Stimulated activated naive CD8-positive, alpha-beta T cell treated with anti-CD3 and anti-CD28 coated beads, Interleukin-15, amount 100 ng/mL, for 72 hours (primary cell): ENCODE results near the gene TBC1D10A.
"Not testable (repeated sequence)": the region's sequence is repeated elsewhere in the genome, so short reads cannot be mapped to it uniquely, and the experiment has no call there.

ENCODE experiments used
- ATAC-seq: fragments of 150-1000 bp; cut with Tn5 transposase; 2 replicates; pipeline ENCODE4 v1.10.0; 2021; ENCODE audit warnings: mild to moderate bottlenecking, moderate library complexity
- DNase-seq, 2 donors: peaks; one replicate each; pipeline ENCODE4 v3.0.0; 2021 to 2022
- H3K27ac Mint-ChIP-seq, 2 donors: one replicate each; pipeline ENCODE4 v1.8.0; 2022; ENCODE audit warnings: mild to moderate bottlenecking in 2 of 2, mixed read lengths in 2 of 2, moderate library complexity in 2 of 2
- H3K27me3 Mint-ChIP-seq: one replicate; pipeline ENCODE4 v1.8.0; 2022; ENCODE audit warnings: mixed read lengths
- H3K4me1 Mint-ChIP-seq: one replicate; pipeline ENCODE4 v1.8.0; 2022; ENCODE audit warnings: mild to moderate bottlenecking, mixed read lengths
- H3K4me3 Mint-ChIP-seq, 2 donors: one replicate each; pipeline ENCODE4 v1.8.0; 2022; ENCODE audit warnings: mild to moderate bottlenecking in 2 of 2, mixed read lengths in 2 of 2, moderate library complexity in 1 of 2
- H3K9me3 Mint-ChIP-seq, 2 donors: one replicate each; pipeline ENCODE4 v1.8.0; 2022; ENCODE audit warnings: mixed read lengths in 2 of 2

TBC1D10A gene

DNA sequence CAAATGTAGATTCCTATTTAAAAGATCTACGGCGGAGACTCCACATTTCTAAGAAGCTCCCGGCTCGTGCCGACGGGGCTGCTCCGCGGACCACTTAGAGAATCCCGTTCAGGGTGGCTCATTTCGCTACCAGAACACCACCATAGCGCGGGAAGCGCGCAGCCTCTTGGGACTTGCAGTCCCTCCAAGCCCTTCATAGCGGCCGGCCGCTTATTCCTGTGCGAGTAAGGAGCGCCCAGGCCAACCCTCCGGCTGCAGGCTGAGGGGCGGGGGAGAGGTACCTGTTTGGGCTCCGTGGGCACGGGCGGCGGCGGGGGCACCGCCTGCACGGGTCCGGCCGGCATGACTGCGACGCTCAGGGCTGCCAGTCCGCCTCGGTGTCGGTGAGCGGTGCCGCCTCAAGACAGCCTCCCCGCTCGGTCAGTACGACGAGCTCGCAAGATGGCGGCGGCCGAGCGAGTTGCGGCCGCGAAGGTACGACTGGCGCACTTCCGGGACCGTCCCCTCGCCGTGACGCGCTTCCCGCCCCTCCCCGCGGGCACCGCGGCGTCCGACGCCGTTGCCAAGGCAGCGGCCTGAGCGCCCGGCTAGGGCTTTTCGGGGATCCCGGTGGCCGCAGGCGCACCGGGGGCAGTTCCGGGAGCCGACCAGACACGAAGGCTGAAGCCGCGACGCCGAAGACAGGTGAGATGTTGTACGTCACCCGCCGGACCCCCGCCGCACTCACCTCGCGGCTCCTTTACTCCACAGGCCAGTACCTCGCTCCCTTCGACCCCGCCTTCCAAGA lies 29.9 kb upstream of the TBC1D10A start, which contains the start of the genes CCDC157 and SF3A1:
TSS of gene CCDC157 (plus strand) at position 559 of the 787 bp plus-strand sequence. CDS start 8,994 bp downstream, outside the sequence.
TSS of gene SF3A1 (minus strand) at position 446 of the 787 bp plus-strand sequence. CDS start at position 344, 102 bp downstream.
- ATAC-seq: peak; percentile 96
- Mint-ChIP-seq H3K27ac (peak within 1 kb of the TSS; percentile 94 to 98), H3K27me3 (peaks cover 7% of the 10 kb centered on the region), H3K9me3 (no peaks in the 10 kb centered on the region), H3K4me3 (peak within 1 kb of the TSS; percentile 92 to 93), H3K4me1 (peaks cover 61% of the 10 kb centered on the region)
- DNase-seq: peak; percentile 84 to 86

DNA sequence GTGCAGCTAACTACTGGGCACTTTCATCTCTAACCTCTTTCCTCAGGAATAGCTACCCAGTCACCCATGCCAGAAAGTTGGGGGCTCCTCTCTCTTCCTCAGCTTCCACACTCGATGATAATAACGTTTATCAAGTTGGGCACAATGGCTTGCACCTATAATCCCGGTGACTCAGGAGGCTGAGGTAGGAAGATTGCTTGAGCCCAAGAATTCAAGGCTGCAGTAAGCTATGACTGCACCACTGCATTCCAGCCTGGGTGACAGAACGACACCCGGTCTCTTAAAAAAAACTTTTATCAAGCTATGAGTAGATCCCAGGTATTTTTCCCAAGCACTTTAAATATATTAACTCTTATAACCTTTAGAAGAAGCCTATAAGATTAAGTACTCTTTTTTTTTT lies 27.9 kb upstream of the TBC1D10A start:
- Mint-ChIP-seq H3K27me3 (peaks cover 7% of the 10 kb centered on the region), H3K4me1 (peaks cover 68% of the 10 kb centered on the region)

GRCh38 chr22:30351226-30351625 lies 24.5 kb upstream of the TBC1D10A start:
- no peak for DNase-seq
- no peak overlapping the region for H3K4me3 Mint-ChIP-seq
- no peak for ATAC-seq
- H3K27ac Mint-ChIP-seq: no peak overlapping the region
- H3K4me1 Mint-ChIP-seq: peaks cover 75% of the 10 kb centered on the region
- no peaks in the 10 kb centered on the region for H3K27me3 Mint-ChIP-seq
- H3K9me3 Mint-ChIP-seq: no peaks in the 10 kb centered on the region

More for the DNA sequence above, 27.9 kb upstream of the TBC1D10A start:
- no peak for DNase-seq
- H3K4me3 Mint-ChIP-seq: peak overlapping the region; percentile 50 to 77
- ATAC-seq: no peak
- peak overlapping the region; percentile 51 to 91 for H3K27ac Mint-ChIP-seq
- no peaks in the 10 kb centered on the region for H3K9me3 Mint-ChIP-seq

- DNase-seq (no peak), ATAC-seq (no peak)
- Mint-ChIP-seq H3K9me3 (no peaks in the 10 kb centered on the region), H3K4me3 (peak overlapping the region in 1 of 2 donors; percentile 48), H3K4me1 (peaks cover 51% of the 10 kb centered on the region), H3K27ac (peak overlapping the region; percentile 76 to 89), H3K27me3 (no peaks in the 10 kb centered on the region)
Observed at GRCh38 chr22:30348809-30349208, 22.1 kb upstream of the TBC1D10A start.

- peak overlapping the region; percentile 76 to 89 for H3K27ac Mint-ChIP-seq
- H3K27me3 Mint-ChIP-seq: no peaks in the 10 kb centered on the region
- H3K4me3 Mint-ChIP-seq: peak overlapping the region in 1 of 2 donors; percentile 48
- peaks cover 47% of the 10 kb centered on the region for H3K4me1 Mint-ChIP-seq
- ATAC-seq (peak; percentile 60), DNase-seq (no peak)
- H3K9me3 Mint-ChIP-seq: no peaks in the 10 kb centered on the region
Observed at GRCh38 chr22:30348404-30348803, 21.7 kb upstream of the TBC1D10A start.

DNA sequence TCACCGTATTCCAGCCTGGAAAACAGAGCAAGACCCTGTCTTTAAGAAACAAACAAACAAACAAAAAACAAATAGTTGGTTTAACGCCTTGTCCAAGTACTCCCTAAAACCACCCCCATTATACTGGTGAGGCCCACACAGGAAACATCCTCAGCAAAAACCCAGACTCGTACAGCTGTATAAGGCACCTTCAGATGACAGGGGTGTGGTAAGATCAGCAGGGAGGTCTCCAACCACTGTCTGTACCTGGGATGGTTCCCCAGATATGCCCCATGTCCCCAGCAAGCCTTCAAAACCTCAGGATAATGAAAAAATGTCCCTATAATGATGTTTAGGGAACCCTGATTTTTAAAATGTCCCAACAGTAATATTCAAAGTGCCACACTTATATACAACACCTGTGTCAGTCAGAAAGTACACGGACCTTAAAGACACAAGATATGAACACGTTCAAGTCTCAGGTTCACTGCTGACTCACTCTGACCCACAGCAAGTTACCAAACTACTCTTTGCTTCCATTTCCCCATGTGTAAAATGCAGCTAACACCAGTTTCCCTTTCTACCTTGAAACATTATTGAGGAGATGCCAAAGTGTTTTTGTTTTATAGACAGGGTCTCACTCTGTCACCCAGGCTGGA lies 20.6 kb upstream of the TBC1D10A start:
- Mint-ChIP-seq H3K9me3 (no peaks in the 10 kb centered on the region), H3K4me3 (no peak overlapping the region), H3K27ac (peak overlapping the region in 1 of 2 donors; percentile 69), H3K4me1 (peaks cover 40% of the 10 kb centered on the region), H3K27me3 (no peaks in the 10 kb centered on the region)
- ATAC-seq (peak; percentile 69), DNase-seq (no peak)

- peaks cover 25% of the 10 kb centered on the region for H3K4me1 Mint-ChIP-seq
- peak overlapping the region in 1 of 2 donors; percentile 12 for H3K27ac Mint-ChIP-seq
- ATAC-seq: no peak
- no peak overlapping the region for H3K4me3 Mint-ChIP-seq
- H3K27me3 Mint-ChIP-seq: no peaks in the 10 kb centered on the region
- DNase-seq: no peak
- no peaks in the 10 kb centered on the region for H3K9me3 Mint-ChIP-seq
Observed at GRCh38 chr22:30344447-30345200, 17.9 kb upstream of the TBC1D10A start.

- DNase-seq (no peak), ATAC-seq (no peak)
- H3K27ac Mint-ChIP-seq: no peak overlapping the region
Observed at GRCh38 chr22:30340911-30341685, 14.4 kb upstream of the TBC1D10A start.

DNA sequence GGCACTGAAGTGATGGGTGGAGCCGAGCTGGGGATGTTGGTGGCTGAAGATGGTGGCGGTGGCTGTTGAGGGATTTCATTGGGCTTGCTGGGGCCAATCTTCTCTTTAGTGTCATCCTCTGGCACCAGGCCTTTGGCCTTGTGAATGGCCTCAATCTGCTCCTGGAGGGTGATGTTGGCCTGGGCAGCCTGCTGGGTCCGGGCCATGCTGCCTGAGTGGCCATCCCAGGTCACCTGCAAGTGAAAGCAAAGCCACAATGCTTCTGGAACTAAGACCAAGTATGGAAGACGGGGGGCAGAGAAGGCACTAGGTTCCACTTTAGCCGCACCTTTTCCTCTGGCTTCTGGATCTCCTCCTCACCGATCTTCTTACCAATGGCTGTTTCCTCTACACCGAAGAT lies 12.1 kb upstream of the TBC1D10A start:
- peaks cover 28% of the 10 kb centered on the region for H3K4me1 Mint-ChIP-seq
- DNase-seq (no peak), ATAC-seq (no peak)
- no peaks in the 10 kb centered on the region for H3K27me3 Mint-ChIP-seq
- H3K27ac Mint-ChIP-seq: peak overlapping the region in 1 of 2 donors; percentile 37
- H3K4me3 Mint-ChIP-seq: no peak overlapping the region
- H3K9me3 Mint-ChIP-seq: no peaks in the 10 kb centered on the region

More at GRCh38 chr22:30340911-30341685, 14.4 kb upstream of the TBC1D10A start:
- Mint-ChIP-seq H3K9me3 (no peaks in the 10 kb centered on the region), H3K27me3 (no peaks in the 10 kb centered on the region), H3K4me1 (peaks cover 6% of the 10 kb centered on the region), H3K4me3 (no peak overlapping the region)

DNA sequence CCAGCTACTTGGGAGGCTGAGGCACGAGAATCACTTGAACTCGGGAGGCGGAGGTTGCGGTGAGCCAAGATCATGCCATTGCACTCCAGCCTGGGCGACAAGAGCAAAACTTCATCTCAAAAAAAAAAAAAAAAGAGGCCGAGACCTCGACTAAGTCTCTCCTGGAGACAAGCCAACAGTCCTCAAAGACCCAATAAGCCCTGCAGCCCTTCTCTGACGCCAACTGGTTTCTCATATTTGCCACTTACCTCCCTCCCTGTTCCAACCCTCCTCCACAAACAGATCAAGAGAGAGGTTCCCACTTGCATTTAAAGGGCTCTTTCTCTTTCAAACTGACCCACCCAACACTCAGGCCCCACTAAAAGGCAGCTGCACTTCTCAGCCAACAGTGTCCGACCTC lies 11.6 kb upstream of the TBC1D10A start:
- not testable (repeated sequence) for H3K9me3 Mint-ChIP-seq, H3K27me3 Mint-ChIP-seq, ATAC-seq, DNase-seq, H3K4me3 Mint-ChIP-seq
- Mint-ChIP-seq H3K4me1 (peaks cover 30% of the 10 kb centered on the region), H3K27ac (peak overlapping the region in 1 of 2 donors; percentile 37)

DNA sequence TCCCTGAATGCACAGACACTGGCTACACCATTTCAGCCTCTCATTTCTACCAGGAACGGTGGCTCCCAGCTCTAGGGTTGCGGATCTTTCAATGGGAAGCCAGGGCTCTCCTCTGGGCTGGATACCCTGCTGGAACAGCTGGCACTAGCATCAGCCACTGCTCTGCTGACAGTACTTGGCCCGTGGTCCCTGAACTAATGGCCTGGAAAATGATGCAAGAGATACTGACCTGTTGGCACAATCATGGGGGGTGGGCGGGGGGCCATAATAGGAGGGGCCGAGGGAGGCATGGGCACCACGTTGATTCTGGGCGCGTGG lies 10.7 kb upstream of the TBC1D10A start:
- Mint-ChIP-seq H3K4me3 (no peak overlapping the region), H3K27me3 (no peaks in the 10 kb centered on the region), H3K9me3 (no peaks in the 10 kb centered on the region), H3K27ac (peak overlapping the region; percentile 28 to 33), H3K4me1 (peaks cover 38% of the 10 kb centered on the region)
- DNase-seq (no peak), ATAC-seq (no peak)

DNA sequence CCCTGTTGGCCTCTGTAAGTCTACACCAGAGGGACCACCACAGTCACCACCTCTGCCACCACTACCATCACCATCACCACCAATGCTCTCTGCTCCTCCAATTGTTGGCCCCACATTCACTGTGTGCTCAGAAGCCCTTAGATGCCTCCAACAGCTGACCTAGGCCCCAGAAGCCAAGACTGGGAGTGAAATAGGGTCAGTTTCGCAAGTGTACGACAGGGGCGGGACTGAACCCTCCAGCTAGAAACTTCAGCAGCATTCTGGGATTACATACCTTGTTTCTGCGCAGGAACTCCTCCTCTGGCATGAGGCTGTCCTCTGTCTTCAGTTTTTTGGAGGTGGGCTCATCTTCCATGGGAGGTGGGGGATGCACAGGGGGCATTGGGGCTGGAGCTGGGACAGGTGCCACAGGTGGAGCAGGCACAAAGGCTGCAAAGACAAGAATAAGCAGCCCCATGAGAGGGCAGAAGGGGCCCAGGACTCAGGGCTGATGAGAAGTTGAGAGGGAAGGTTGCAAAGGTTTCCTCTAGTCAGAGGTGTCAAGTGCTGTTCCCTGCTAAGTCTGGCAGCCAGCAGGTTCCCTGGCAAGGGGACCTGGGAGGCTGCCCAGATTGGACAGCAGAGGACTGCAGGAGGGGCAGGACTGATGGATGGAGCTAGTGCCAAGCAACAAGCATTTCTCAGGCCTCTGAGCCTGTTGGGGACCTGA lies 10.2 kb upstream of the TBC1D10A start:
- ATAC-seq (no peak), DNase-seq (no peak)
- H3K4me3 Mint-ChIP-seq: no peak overlapping the region
- H3K27me3 Mint-ChIP-seq: no peaks in the 10 kb centered on the region
- peak overlapping the region in 1 of 2 donors; percentile 47 for H3K27ac Mint-ChIP-seq
- H3K9me3 Mint-ChIP-seq: no peaks in the 10 kb centered on the region
- peaks cover 41% of the 10 kb centered on the region for H3K4me1 Mint-ChIP-seq

- no peaks in the 10 kb centered on the region for H3K27me3 Mint-ChIP-seq
- no peak overlapping the region for H3K4me3 Mint-ChIP-seq
- peaks cover 41% of the 10 kb centered on the region for H3K4me1 Mint-ChIP-seq
- peak; percentile 30 for ATAC-seq
- peak overlapping the region in 1 of 2 donors; percentile 80 for H3K27ac Mint-ChIP-seq
- DNase-seq: no peak
- H3K9me3 Mint-ChIP-seq: no peaks in the 10 kb centered on the region
Observed at GRCh38 chr22:30335236-30335635, 8.5 kb upstream of the TBC1D10A start.

DNA sequence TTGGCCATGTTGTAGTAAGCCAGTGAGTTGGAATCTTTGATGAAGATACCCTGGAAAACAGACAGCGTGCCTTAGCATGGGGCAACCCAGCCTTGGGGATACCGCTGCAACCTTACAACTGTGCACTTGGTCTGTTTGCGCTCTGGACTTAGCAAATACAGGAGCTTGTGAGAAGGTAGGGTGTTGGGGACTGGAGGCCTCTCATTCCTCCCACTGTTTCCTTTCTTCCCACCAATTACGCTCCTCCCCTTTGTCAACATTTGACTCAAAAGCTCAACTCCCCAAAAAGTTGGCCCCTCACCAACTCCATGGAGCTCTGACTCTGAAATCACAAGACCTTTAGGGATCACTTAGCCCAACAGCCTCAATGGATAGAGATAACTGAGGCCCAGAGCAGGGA lies 7.9 kb upstream of the TBC1D10A start:
- H3K9me3 Mint-ChIP-seq: no peaks in the 10 kb centered on the region
- H3K4me3 Mint-ChIP-seq: no peak overlapping the region
- H3K27ac Mint-ChIP-seq: peak overlapping the region in 1 of 2 donors; percentile 78
- DNase-seq: no peak
- peaks cover 41% of the 10 kb centered on the region for H3K4me1 Mint-ChIP-seq
- no peak for ATAC-seq
- H3K27me3 Mint-ChIP-seq: no peaks in the 10 kb centered on the region
